Stomach (tissue), 9 donors: ENCODE results near the gene ELOVL5. TPM values are rescaled to one million over a fixed set of nuclear protein-coding genes. Genes with fewer than 3 reads are reported as not detected.

Source experiments
- DNase-seq, 2 donors: peaks; one replicate each; pipeline versions ENCODE4 v3.0.0 to v3.0.0-alpha.2; 2013 to 2019
- H3K27ac ChIP-seq, 5 donors: fragments of 200-600 bp in 4 of 5; sonication (generic) in 4 of 5; one replicate each; pipeline ENCODE4 v1.5.1; 2013 to 2019; ENCODE audit warnings: mild to moderate bottlenecking in 1 of 5, moderate library complexity in 1 of 5
- H3K27me3 ChIP-seq, 3 donors: fragments of 200-600 bp; sonication (generic); one replicate each; pipeline ENCODE4 v1.5.1; 2017 to 2019; ENCODE audit warnings: mixed run types in 1 of 3
- H3K36me3 ChIP-seq, 4 donors: fragments of 200-600 bp; sonication (generic); 1 replicate in 3 of 4; 2 replicates in 1 of 4; pipeline ENCODE4 v1.5.1; 2016 to 2019
- H3K4me1 ChIP-seq, 4 donors: fragments of 200-600 bp; sonication (generic); one replicate each; pipeline ENCODE4 v1.5.1; 2016 to 2019
- H3K4me3 ChIP-seq, 4 donors: fragments of 200-600 bp; sonication (generic) in 3 of 4; one replicate each; pipeline ENCODE4 v1.5.1; 2016 to 2019; ENCODE audit warnings: mild to moderate bottlenecking in 1 of 4
- H3K9me3 ChIP-seq, 4 donors: fragments of 200-600 bp; sonication (generic); one replicate each; pipeline ENCODE4 v1.5.1; 2016 to 2019
- EP300 ChIP-seq: sonication (generic); formaldehyde crosslinking; IDR thresholded peaks from one replicate; pipeline ENCODE4 v1.6.1; 2017; ENCODE audit warnings: antibody characterized with exemption
- POLR2A ChIP-seq, 4 donors: fragments of 450-650 bp; IDR thresholded peaks; one replicate each; pipeline ENCODE4 v1.6.1; 2016; ENCODE audit warnings: antibody characterized with exemption in 4 of 4, control low read depth in 2 of 4, mild to moderate bottlenecking in 1 of 4, moderate library complexity in 1 of 4
- POLR2AphosphoS5 ChIP-seq, 3 donors: sonication (generic); formaldehyde crosslinking; IDR thresholded peaks; one replicate each; pipeline ENCODE4 v1.6.1; 2016; ENCODE audit warnings: antibody characterized with exemption in 3 of 3
- WGBS, 5 donors: extraction: QIAGEN DNeasy Blood & Tissue Kit in 3 of 5; methylation state at CpG; one replicate each; pipeline versions ENCODE4 v1.1.5 to v1.1.7; 2013 to 2018; 5-methylcytosine and 5-hydroxymethylcytosine counted together
- intact Hi-C: fragments of 100-400 bp; cut with DNase I; formaldehyde crosslinking; loops from one replicate; pipeline ENCODE4 v1.15.1; 2023; ENCODE audit warnings: low total_unique reads
- polyA plus RNA-seq, 3 donors: library from polyadenylated mRNA; stranded (reverse); fragments of 200-250 nt; gene quantifications; one replicate each; pipeline ENCODE4 v1.2.3, GENCODE V29; 2013
- total RNA-seq, 5 donors: library from RNA; depleted of rRNA; stranded (reverse); fragments of >200 nt; gene quantifications; one replicate each; pipeline versions ENCODE4 v1.1.0 to v1.2.3, GENCODE V29; 2014 to 2016
- TF ChIP-seq, protein P1 (sequence below), 7 experiments: fragments of 450-650 bp in 4 of 7; fragments of 200-600 bp in 3 of 7; sonication (generic) in 3 of 7; IDR thresholded peaks; one replicate each; pipeline ENCODE4 v1.5.1; 2016 to 2019; ENCODE audit warnings: antibody characterized with exemption in 7 of 7, control low read depth in 2 of 7, mild to moderate bottlenecking in 1 of 7
- donor health status: healthy with polysubstance abuse.
- donor health status: Bipolar disorder and iron deficiency.
- donor health status: healthy.

Gene ELOVL5
- total and polyA plus RNA-seq, 8 donors, result 2.6 to 57.8 (median 12.8) TPM

DNA sequence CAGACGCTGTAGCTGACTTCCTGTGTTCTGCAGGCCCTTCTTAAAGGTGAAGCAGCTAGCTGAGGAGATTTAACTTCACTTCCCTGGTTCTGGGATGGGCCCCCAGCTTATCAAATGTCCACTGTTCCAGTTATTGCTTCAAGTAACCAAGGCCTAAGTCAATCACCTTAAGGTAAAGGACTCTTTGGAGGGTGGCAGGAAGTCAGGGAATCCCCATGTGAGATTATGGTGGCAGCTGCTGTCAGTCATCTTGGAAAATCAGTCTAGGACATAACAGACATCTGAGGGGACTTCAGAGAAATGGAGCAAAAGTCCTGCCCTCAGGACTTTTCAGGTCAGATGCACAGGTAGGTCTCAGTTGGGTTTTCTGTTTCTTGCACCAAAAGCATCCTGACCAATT is 3.8 kb downstream of the ELOVL5 start:
- H3K27ac ChIP-seq, result no peak overlapping the region
- 59 to 83% (median 66%) methylated on average over 1 of the region's 1 CpG for WGBS, 5 donors
- no peaks in the 10 kb centered on the region for H3K9me3 ChIP-seq
- intact Hi-C loops, result no loop called here
- H3K4me1 ChIP-seq, result peaks cover 0 to 64% (median 42%) of the 10 kb centered on the region in 4 donors
- H3K36me3 ChIP-seq, result no peaks in the 10 kb centered on the region
- no peak for DNase-seq
- H3K27me3 ChIP-seq, result peaks cover 0 to 26% (median 7%) of the 10 kb centered on the region in 3 donors
- no peak overlapping the region for H3K4me3 ChIP-seq
- no peak for TF ChIP-seq EP300

DNA sequence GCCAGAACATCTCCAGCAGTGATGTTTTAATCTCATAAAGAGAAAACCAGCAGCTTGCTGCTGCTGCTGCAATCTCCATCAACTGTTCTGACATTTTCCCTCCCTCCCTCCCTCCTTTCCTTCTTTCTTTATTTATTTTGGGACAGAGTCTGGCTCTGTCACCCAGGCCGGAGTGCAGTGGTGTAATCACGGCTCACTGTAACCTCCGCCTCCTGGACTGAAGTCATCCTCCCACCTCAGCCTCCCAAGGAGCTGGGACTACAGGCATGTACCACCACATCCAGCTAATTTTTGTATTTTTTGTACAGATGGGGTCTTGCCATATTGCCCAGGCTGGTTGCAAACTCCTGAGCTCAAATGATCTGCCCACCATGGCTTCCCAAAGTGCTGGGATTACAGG is 5.7 kb downstream of the ELOVL5 start:
- H3K36me3 ChIP-seq, result no peaks in the 10 kb centered on the region
- TF ChIP-seq, protein P1, sequence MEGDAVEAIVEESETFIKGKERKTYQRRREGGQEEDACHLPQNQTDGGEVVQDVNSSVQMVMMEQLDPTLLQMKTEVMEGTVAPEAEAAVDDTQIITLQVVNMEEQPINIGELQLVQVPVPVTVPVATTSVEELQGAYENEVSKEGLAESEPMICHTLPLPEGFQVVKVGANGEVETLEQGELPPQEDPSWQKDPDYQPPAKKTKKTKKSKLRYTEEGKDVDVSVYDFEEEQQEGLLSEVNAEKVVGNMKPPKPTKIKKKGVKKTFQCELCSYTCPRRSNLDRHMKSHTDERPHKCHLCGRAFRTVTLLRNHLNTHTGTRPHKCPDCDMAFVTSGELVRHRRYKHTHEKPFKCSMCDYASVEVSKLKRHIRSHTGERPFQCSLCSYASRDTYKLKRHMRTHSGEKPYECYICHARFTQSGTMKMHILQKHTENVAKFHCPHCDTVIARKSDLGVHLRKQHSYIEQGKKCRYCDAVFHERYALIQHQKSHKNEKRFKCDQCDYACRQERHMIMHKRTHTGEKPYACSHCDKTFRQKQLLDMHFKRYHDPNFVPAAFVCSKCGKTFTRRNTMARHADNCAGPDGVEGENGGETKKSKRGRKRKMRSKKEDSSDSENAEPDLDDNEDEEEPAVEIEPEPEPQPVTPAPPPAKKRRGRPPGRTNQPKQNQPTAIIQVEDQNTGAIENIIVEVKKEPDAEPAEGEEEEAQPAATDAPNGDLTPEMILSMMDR (IDR thresholded peaks at IDR 0.05), result no peak
- TF ChIP-seq POLR2AphosphoS5 (IDR thresholded peaks at IDR 0.05) (no peak), EP300 (no peak), POLR2A (IDR thresholded peaks at IDR 0.05) (no peak)
- no peak overlapping the region for H3K27ac ChIP-seq
- 53 to 87% (median 82%) methylated on average over 3 of the region's 3 CpGs for WGBS, 5 donors
- peaks cover 0 to 11% (median 7%) of the 10 kb centered on the region in 3 donors for H3K27me3 ChIP-seq
- no peaks in the 10 kb centered on the region for H3K9me3 ChIP-seq
- H3K4me1 ChIP-seq, result peaks cover 0 to 58% (median 35%) of the 10 kb centered on the region in 4 donors
- no peak for DNase-seq
- intact Hi-C loops, result no loop called here
- H3K4me3 ChIP-seq, result no peak overlapping the region

DNA sequence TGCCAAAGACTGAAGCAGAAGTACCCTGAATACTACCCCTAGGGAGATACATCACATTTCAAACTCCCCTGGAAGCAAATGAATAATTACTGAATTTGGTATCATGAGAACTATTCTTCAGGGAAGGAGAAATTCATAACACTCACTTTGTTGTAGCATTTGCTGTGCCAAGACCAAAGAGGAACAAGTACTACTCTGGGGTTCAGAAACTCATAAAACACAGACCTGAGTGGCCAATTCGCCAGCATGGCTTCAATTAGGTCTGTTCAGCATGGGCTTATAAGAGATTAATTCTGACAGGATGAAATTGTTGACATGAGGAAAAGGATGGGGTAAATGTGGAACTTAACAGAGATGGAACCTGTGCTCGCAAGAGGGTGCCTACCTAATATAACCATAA is 6.5 kb downstream of the ELOVL5 start:
- H3K27me3 ChIP-seq, result peaks cover 0 to 3% (median 0%) of the 10 kb centered on the region in 3 donors
- no peaks in the 10 kb centered on the region for H3K36me3 ChIP-seq
- no peaks in the 10 kb centered on the region for H3K9me3 ChIP-seq
- H3K4me3 ChIP-seq, result no peak overlapping the region
- no peak overlapping the region for H3K27ac ChIP-seq
- no peak for TF ChIP-seq POLR2A (IDR thresholded peaks at IDR 0.05)
- TF ChIP-seq POLR2AphosphoS5 (IDR thresholded peaks at IDR 0.05), result no peak
- TF ChIP-seq EP300, result no peak
- TF ChIP-seq, protein P1 (IDR thresholded peaks at IDR 0.05), result no peak
- peaks cover 0 to 58% (median 28%) of the 10 kb centered on the region in 4 donors for H3K4me1 ChIP-seq
- DNase-seq, result no peak
- 84 to 94% (median 86%) methylated on average over 2 of the region's 2 CpGs for WGBS, 5 donors
- intact Hi-C loops, result no loop called here

DNA sequence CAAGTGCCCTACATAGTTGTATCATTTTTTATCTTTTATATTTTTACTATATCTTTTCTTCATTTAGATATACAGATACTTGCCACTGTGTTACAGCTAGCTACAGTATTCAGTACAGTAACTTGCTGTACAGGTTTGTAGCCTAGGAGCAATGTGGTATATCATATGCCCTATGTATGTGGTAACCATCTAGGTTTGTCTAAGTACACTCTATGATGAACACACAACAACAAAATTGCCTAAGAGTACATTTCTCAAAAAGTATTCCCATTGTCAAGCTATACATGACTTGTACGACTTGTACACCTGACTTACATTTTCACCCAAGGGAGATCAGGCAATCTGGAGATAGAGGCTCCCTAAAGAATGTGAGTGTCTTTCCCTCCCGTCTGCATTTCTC is 8.2 kb downstream of the ELOVL5 start:
- H3K4me1 ChIP-seq, result peaks cover 0 to 62% (median 27%) of the 10 kb centered on the region in 4 donors
- intact Hi-C loops, result no loop called here
- H3K36me3 ChIP-seq, result no peaks in the 10 kb centered on the region
- H3K9me3 ChIP-seq, result no peaks in the 10 kb centered on the region
- no peak overlapping the region for H3K27ac ChIP-seq
- WGBS, 5 donors, result 83 to 100% (median 90%) methylated on average over 2 of the region's 2 CpGs
- H3K4me3 ChIP-seq, result no peak overlapping the region
- H3K27me3 ChIP-seq, result no peaks in the 10 kb centered on the region
- TF ChIP-seq EP300, result no peak
- TF ChIP-seq POLR2AphosphoS5 (IDR thresholded peaks at IDR 0.05), result no peak
- TF ChIP-seq, protein P1 (IDR thresholded peaks at IDR 0.05), result no peak
- no peak for TF ChIP-seq POLR2A (IDR thresholded peaks at IDR 0.05)
- DNase-seq, result no peak

DNA sequence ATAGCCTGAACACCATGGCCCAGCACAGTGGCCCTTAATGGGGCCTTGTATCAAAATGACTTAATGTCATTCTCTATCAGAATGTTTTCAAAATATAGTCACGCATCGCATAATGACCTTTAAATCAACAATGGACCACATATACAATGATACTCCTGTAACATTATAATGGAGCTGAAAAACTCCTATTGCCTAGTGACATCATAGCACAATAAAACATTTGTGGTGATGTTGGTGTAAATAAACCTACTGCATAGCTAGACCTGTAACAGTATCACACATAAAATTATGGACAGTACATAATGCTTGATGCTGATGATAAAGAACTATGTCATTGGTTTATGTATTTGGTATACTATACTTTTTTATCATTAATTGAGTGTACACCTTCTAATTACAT is 9.3 kb downstream of the ELOVL5 start:
- WGBS, 5 donors, result 90 to 99% (median 95%) methylated on average over 2 of the region's 2 CpGs
- no peaks in the 10 kb centered on the region for H3K9me3 ChIP-seq
- no peaks in the 10 kb centered on the region for H3K27me3 ChIP-seq
- H3K36me3 ChIP-seq, result no peaks in the 10 kb centered on the region
- H3K27ac ChIP-seq, result no peak overlapping the region
- no peak overlapping the region for H3K4me3 ChIP-seq
- TF ChIP-seq POLR2A (IDR thresholded peaks at IDR 0.05), result no peak
- intact Hi-C loops, result no loop called here
- H3K4me1 ChIP-seq, result peaks cover 0 to 65% (median 35%) of the 10 kb centered on the region in 4 donors
- DNase-seq, result no peak
